Measurements from ENCODE around the gene ODAD2.

ODAD2 gene

DNA sequence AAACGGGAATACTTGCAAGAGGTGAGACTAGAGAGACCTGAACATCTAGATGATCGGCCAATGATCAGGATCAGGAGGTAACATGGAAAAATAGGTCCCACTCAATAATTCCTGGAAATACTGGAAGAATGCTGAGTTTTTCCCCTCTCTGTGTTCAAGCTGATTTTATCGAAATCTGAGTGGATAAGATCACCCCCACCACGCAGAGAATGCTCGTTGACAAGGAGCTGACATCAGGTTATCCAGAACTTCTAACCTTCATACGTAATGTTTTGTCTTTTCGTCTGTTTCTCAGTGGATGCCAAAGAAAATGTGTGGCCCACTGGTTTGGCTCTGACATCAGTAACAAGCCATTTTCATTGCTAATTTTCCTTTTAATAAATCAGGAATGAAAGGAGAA is 194.7 kb downstream of the ODAD2 start:
- POLR2A ChIA-PET = no interaction called here
- CTCF ChIA-PET = no interaction called here
- TF ChIP-seq ELF4 (IDR thresholded peaks at IDR 0.05) (no peak), ARNT (IDR thresholded peaks at IDR 0.05) (no peak), HDGF (IDR thresholded peaks at IDR 0.05; ENCODE audit: borderline replicate concordance) (no peak), SUZ12 (IDR thresholded peaks at IDR 0.05) (no peak), CTBP1 (IDR thresholded peaks at IDR 0.05; ENCODE audit: borderline replicate concordance) (no peak), SP1 (IDR thresholded peaks at IDR 0.05) (no peak), FOXA1 (IDR thresholded peaks at IDR 0.05) (no peak), TARDBP (IDR thresholded peaks at IDR 0.05) (no peak), L3MBTL2 (conservative IDR thresholded peaks at IDR 0.05) (no peak), LEF1 (IDR thresholded peaks at IDR 0.05; ENCODE audit: borderline replicate concordance) (no peak), FOXK2 (IDR thresholded peaks at IDR 0.05) (no peak), NFRKB (IDR thresholded peaks at IDR 0.05) (no peak), ZNF384 (IDR thresholded peaks at IDR 0.05) (no peak), FOXM1 (IDR thresholded peaks at IDR 0.05; ENCODE audit: borderline replicate concordance) (no peak), BHLHE40 (IDR thresholded peaks at IDR 0.05; ENCODE audit: borderline replicate concordance) (no peak)
- TF ChIP-seq, protein P1, sequence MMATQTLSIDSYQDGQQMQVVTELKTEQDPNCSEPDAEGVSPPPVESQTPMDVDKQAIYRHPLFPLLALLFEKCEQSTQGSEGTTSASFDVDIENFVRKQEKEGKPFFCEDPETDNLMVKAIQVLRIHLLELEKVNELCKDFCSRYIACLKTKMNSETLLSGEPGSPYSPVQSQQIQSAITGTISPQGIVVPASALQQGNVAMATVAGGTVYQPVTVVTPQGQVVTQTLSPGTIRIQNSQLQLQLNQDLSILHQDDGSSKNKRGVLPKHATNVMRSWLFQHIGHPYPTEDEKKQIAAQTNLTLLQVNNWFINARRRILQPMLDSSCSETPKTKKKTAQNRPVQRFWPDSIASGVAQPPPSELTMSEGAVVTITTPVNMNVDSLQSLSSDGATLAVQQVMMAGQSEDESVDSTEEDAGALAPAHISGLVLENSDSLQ (IDR thresholded peaks at IDR 0.05) = no peak

DNA sequence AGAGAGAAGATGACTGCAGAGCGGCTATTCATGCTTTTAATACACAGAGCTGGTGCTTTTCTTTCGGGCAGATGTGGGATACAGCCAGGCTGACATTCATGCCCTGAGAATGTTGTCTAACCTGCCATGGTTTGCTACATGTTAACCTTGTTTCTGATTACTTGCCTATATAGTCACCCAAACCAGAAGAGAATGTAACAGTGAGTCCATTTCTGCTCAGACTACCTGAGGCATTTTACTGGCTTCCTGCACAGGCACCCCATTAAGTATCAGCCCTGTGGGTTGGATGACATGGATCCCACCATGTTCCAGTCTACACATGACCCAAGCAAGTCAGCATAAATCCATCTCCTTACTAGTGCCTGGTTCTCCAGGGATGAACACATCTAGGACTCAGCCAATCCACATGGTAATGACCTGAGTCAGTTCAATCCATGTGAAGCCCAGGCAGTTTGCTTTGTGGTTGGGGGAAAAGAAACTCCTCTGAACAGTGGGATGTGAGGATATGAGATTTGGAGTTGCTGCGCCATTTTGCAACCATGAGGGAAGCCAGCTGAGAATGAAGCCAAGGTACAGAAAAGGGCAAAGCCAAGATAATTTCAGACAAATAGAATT is 197.6 kb downstream of the ODAD2 start:
- no peak for DNase-seq (ENCODE audit: extremely low spot score)
- TF ChIP-seq ZNF384 (IDR thresholded peaks at IDR 0.05) = no peak
- POLR2A ChIA-PET = no interaction called here
- CTCF ChIA-PET = no interaction called here

More for the DNA sequence above, 194.7 kb downstream of the ODAD2 start:
- DNase-seq (ENCODE audit: extremely low spot score) = no peak

DNA sequence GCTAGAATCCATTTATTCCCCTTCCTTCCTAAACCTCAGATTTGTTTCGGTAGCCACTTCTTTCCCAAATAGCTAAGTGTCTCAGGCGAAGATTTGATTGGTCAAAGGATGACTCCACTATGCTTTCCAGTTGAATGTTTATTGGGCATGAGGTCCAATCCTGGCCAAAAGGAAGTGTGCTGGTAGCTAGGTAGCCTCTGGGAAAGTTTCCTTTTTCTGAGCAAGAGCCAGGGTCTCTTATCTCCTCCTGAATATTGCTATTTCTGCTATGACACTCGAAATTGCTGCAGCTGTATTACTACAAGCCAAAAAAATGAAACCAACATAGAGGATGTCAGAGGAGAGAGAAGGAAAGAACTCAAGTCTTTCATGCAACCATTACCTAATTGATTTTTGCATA is 199.8 kb downstream of the ODAD2 start:
- no peak for DNase-seq (ENCODE audit: extremely low spot score)
- no peak for TF ChIP-seq FOXK2 (IDR thresholded peaks at IDR 0.05)
- no peak for TF ChIP-seq NFRKB (IDR thresholded peaks at IDR 0.05)
- TF ChIP-seq ARNT (IDR thresholded peaks at IDR 0.05) = no peak
- no peak for TF ChIP-seq ZNF384 (IDR thresholded peaks at IDR 0.05)
- ChIA-PET CTCF (no interaction called here), POLR2A (no interaction called here)

DNA sequence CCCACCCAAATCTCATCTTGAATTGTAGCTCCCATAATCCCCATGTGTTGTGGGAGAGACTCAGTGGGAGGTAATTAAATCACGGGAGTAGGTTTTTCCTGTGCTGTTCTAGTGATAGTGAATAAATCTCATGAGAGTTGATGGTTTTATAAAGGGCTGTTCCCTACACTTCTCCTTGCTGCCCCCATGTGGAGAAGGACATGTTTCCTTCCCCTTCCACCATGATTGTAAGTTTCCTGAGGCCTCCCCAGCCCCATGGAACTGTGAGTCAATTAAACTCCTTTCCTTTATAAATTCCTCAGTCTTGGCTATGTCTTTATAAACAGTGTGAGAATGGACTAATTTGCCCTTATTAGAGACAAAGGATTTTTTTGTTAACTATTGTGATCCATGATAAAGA is 204.7 kb downstream of the ODAD2 start:
- TF ChIP-seq ZNF384 (IDR thresholded peaks at IDR 0.05) = no peak
- no peak for TF ChIP-seq CTBP1 (IDR thresholded peaks at IDR 0.05; ENCODE audit: borderline replicate concordance)
- TF ChIP-seq LEF1 (IDR thresholded peaks at IDR 0.05; ENCODE audit: borderline replicate concordance) = no peak
- TF ChIP-seq, protein P1 (IDR thresholded peaks at IDR 0.05) = no peak
- TF ChIP-seq FOXM1 (IDR thresholded peaks at IDR 0.05; ENCODE audit: borderline replicate concordance) = no peak
- no peak for DNase-seq (ENCODE audit: extremely low spot score)
- ChIA-PET CTCF (no interaction called here), POLR2A (interaction anchor here (0.6 kb wide), 1 partner anchor 410 kb away, joined by 3 read pairs; no protein-coding TSS in a partner anchor)

DNA sequence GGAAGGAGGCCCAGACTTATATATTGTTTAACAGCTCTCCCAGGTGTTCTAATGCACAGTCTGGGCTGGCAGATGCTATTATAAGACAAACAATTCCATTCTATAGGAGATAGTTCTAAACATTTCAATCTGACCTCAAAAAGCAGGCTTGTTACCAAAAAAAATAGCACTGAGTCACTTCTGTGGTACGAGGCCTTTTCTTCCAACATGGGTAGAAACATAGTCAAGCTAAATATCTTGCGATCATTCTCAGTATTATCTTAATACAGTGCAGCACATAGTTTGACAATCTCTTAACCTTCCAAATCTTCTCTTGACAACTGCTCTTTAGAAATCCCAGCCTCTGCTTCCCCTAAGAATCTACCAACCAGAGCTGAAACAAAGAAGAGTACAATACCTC is 206.7 kb downstream of the ODAD2 start:
- TF ChIP-seq FOXK2 (IDR thresholded peaks at IDR 0.05) = no peak
- TF ChIP-seq HDGF (IDR thresholded peaks at IDR 0.05; ENCODE audit: borderline replicate concordance) = no peak
- no peak for TF ChIP-seq NFRKB (IDR thresholded peaks at IDR 0.05)
- no peak for TF ChIP-seq LEF1 (IDR thresholded peaks at IDR 0.05; ENCODE audit: borderline replicate concordance)
- no peak for TF ChIP-seq BHLHE40 (IDR thresholded peaks at IDR 0.05; ENCODE audit: borderline replicate concordance)
- TF ChIP-seq SUZ12 (IDR thresholded peaks at IDR 0.05) = no peak
- no peak for TF ChIP-seq L3MBTL2 (conservative IDR thresholded peaks at IDR 0.05)
- TF ChIP-seq SP1 (IDR thresholded peaks at IDR 0.05) = no peak
- no peak for TF ChIP-seq TARDBP (IDR thresholded peaks at IDR 0.05)
- no peak for TF ChIP-seq FOXM1 (IDR thresholded peaks at IDR 0.05; ENCODE audit: borderline replicate concordance)
- no peak for TF ChIP-seq ZNF384 (IDR thresholded peaks at IDR 0.05)
- TF ChIP-seq, protein P1 (IDR thresholded peaks at IDR 0.05) = no peak
- TF ChIP-seq CTBP1 (IDR thresholded peaks at IDR 0.05; ENCODE audit: borderline replicate concordance) = no peak
- no peak for TF ChIP-seq ELF4 (IDR thresholded peaks at IDR 0.05)
- no peak for TF ChIP-seq ARNT (IDR thresholded peaks at IDR 0.05)
- no peak for DNase-seq (ENCODE audit: extremely low spot score)
- POLR2A ChIA-PET = no interaction called here
- CTCF ChIA-PET = no interaction called here

DNA sequence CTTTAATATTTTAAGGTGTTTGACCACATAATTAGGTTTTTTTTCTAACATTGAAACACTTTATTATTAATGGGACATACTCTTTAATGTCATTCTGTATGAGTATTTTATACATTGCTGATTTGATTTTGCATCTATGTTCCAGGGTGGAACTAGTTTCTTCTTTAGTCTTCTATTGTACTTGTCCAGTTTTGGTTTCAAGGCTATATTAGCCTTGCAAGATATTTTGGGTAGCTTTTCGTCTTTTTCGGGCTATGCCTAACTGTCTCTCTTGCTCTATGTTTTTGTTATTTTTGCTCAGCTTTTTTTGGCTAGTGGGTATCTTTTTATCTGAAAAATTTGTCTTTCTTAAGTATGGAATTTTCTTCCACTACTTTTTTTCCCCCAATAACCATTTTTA is 214.6 kb downstream of the ODAD2 start:
- ChIA-PET POLR2A (no interaction called here), CTCF (no interaction called here)
- no peak for TF ChIP-seq SUZ12 (IDR thresholded peaks at IDR 0.05)
- TF ChIP-seq SP1 (IDR thresholded peaks at IDR 0.05) = no peak
- TF ChIP-seq FOXK2 (IDR thresholded peaks at IDR 0.05) = no peak
- TF ChIP-seq, protein P1 (IDR thresholded peaks at IDR 0.05) = no peak
- no peak for TF ChIP-seq ARNT (IDR thresholded peaks at IDR 0.05)
- no peak for TF ChIP-seq LEF1 (IDR thresholded peaks at IDR 0.05; ENCODE audit: borderline replicate concordance)
- TF ChIP-seq BHLHE40 (IDR thresholded peaks at IDR 0.05; ENCODE audit: borderline replicate concordance) = no peak
- TF ChIP-seq HDGF (IDR thresholded peaks at IDR 0.05; ENCODE audit: borderline replicate concordance) = no peak
- TF ChIP-seq NFRKB (IDR thresholded peaks at IDR 0.05) = no peak
- no peak for TF ChIP-seq CTBP1 (IDR thresholded peaks at IDR 0.05; ENCODE audit: borderline replicate concordance)
- no peak for TF ChIP-seq TARDBP (IDR thresholded peaks at IDR 0.05)
- no peak for TF ChIP-seq ELF4 (IDR thresholded peaks at IDR 0.05)
- no peak for DNase-seq (ENCODE audit: extremely low spot score)
